NCI-H1436 treated with DMSO at 0.1 percent for 48 hours (cell line): ENCODE data around the gene LRP1B.

ENCODE experiments used
- DNase-seq: peaks from one replicate; lab custom pipeline; 2025; lab: John Stamatoyannopoulos, UW

LRP1B gene

DNA sequence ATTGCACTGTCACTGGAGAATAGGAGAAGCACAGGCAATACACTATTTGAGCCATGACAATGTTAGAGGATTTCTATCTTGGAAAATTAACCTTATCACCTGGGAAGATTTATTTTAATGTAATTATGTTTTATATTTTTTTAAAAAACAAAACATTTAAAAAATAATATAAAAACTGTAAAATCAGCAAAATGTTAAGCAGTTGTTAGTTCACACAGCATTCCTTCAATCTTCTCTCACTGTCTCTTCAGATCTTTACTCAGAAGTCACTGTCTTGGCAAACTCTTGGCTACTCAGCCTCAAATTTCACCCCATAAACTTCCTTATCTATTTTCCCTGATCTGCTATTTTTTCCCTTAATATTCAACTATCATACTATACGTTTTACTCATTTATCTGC, 1322.6 kb downstream of the LRP1B start:
- DNase-seq, result no peak

DNA sequence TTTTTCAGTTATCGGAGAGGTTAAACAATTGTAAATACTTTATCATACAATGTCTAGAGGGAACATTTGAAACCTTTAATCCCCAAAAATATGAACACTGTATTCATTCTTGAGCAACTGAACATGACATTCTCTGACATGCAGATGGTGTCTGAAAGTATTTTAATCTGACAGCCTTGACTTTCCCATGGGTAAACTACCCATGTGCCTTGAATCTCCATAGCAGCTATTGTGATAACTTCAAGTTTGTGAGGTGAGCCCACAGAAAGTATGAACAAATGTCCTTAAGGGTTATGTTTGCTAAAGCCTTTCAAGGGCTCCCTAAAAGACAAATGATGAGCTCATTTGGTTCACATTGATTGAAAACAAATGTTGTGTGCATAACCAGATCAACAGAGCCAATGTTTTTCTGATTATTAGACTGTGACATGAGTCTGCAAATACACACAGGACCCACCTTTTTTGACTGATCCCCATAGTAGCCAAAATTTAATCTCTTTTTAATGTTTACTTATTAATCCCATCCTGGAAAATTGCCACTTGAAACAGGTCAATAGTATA, 1326.0 kb downstream of the LRP1B start:
- no peak for DNase-seq

DNA sequence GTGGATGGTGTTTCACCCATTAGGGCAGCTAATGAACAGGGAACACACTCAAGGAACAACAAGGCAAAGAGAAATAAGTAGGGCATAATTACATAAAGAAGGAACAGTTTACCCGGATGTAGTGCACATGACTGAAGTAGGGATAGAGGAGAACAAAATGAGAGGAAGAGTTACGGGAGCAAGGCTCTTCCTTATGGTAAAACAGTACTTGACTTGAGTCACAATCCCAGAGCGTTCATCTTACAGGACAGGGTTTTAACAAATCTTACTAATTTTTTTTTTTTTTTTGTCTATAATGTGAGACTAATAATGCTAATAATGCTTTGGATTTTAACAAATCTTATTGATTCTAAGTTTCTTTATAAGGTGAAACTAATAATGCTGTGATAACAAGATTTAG, 1329.5 kb downstream of the LRP1B start:
- no peak for DNase-seq

DNA sequence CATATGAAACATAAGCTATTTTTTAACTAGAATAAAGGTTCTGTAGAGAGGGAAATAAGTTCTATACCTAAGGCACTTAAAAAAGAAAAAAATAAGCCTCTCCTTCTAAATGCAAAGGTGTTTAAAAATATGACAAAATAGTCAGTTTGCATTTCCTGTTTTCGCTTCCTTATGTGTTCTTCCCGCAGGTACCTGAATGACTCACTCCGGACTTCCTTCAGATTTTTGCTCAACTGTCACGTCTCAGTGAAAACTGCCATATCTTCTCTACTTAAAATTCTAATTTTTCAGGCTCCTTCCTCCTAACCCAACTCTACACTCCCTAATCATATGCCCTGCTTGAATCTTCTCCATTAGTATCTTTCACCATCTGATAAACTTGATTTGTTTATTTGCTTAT, 1333.1 kb downstream of the LRP1B start:
- DNase-seq, result no peak

DNA sequence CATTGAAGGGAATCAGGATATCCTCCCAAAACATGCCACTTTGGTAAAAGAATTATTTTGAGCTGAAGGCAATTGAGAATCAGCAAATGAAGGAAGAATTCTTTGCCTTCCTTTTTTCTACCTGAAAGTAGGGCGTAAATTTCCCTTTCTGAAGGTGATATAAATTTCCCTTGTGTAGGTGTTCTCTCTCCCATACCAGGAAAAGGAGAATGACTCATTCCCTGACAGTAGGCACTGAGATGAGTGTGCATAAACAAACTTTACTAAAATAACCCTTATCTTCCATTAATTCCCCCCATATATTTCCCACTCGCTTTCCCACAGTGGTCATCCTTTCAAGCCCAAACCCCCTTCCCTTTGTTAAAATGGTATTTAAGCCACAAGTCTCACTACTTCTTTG, 1339.0 kb downstream of the LRP1B start:
- DNase-seq, result no peak

DNA sequence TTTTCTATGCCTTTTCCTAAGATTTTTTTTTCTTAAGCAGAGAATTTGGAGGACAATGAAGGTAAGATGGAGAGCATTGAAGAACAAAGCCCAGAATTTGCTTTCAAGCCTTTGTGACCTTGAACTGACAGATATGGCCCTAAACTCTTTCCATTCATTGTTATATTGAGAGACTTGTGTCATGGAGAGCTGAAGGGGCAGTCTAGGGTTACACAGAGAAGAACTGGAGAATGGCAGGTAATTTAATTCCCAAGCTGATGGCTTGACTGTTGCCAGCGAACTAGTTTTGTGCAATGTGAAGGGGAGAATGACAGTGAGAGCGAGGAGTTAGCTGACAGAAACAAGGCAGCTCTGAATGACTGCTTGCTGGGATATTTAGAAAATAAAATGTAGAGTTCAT, 1344.2 kb downstream of the LRP1B start:
- peak; percentile 56 for DNase-seq

DNA sequence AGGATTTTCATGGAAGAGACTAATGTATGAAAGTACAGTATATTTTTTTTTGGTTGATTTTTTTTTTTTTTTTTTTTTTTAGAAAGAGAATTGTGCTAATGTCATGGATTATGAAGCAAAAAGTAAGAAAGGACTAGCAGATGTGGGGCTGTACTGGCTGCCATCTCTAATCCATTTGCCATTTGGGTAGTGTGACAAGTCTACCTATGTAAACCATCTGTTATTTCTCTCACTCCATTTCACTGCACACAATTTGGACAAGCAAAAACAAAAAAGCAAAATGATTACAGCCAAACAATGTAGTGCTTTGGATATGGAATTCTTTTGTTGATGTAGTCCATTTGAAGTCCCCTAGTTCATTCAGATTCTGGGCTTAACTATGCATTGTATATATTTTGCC, 1355.4 kb downstream of the LRP1B start:
- no peak for DNase-seq

DNA sequence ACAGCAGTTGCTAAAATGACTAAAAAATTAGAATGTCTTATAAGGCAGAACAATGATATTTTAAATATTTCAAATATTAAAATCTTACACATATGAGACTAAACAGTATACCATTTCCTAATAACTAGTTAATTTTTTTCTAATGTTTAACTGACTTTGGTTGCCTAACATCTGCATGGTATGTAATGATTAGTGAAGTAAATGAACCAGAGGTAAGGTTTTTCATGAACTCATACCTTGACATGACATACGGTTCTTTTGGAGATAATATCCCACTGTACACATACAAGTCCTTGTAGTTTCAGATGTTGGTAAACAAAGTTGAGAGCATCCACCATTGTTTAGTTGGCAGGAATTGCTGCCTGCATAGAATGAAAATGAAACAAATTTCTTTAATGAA, 1360.2 kb downstream of the LRP1B start:
- no peak for DNase-seq

DNA sequence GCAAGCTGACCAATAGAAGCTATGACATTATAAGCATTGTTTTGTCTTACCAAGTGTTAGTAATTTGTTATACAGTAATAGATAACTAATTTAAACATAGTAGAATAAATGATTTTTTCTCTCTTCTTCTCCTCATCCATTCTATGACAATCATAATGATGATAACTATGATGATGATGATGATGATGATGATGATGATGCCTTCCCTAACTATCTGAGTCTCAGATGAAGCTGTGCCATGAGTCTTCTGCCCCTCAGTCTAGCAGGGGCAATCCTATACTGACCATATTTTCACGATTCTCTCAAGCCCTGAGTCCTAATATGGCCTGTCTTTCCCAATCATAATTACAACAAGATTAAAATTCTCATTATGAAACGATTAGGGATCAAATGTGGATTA, 1369.0 kb downstream of the LRP1B start:
- DNase-seq, result no peak

DNA sequence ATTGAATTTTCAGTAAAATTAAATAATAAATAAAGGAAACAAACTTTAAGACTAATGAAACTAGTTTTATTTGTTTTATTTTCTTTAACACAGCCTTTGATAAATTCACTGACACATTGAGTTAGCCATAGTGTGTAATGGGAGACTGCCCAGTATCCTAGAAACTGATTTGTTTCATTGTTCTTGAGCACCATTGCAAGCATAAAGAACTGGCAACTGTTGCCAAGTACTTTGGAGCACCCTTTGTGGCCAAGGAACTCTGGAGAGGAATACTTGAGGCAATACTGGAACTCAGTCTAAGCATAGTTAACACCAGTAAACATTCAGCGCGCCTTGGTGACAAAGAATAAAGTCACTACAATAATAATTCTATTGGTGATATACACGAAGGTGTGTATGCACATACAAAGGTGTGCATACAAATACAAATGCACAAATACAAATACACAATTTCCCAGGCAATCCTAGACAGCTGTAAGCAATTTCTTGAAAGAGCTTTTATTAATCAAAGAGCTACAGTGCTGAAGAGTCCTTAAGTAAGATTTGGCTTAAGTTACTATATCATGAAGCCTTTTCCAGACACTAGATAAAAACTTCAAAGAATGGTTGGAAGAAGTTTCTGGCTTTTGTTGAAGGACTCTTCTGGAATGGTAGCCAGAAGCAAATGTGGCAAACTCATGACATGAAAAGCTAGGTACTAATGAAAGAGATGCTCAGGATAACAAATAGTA, 1371.2 kb downstream of the LRP1B start:
- DNase-seq, result no peak

DNA sequence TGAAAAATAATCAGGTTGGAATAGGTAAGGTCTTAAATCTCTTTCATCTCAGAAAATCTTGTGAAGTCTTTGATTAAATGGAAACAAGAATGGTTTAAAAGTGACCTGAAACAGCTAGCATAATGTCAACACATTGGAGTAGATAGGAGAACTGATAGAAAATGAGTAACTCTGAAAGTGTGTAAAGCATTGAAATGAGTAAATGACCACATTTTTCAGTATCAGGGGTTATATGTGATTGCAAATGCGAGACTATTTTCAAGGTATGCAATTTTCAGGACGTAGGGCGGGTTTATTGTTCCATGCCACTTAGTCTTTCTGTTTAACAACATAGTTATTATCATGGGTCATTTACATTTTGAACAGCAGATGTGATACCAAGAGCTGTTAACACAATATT, 1383.2 kb downstream of the LRP1B start:
- DNase-seq, result no peak

DNA sequence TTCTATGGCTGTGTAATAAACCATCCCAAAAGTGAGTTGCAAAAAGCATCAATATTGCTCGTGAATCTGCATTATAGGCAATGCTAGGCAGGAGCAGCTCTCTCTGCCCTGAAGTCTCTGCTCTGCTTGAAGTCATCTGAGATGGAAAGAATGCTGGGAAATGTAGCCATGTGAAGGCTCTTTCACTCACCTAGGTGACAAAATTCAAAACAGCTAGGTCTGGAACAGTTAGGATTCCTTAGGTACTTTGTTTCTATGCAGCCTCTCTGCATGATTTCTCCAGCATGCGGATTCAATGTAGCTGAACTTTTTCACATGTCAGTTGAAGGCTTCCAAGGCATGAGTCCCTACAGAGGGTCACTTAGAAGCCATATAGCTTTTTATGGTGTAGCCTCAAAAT, 1383.7 kb downstream of the LRP1B start:
- no peak for DNase-seq

DNA sequence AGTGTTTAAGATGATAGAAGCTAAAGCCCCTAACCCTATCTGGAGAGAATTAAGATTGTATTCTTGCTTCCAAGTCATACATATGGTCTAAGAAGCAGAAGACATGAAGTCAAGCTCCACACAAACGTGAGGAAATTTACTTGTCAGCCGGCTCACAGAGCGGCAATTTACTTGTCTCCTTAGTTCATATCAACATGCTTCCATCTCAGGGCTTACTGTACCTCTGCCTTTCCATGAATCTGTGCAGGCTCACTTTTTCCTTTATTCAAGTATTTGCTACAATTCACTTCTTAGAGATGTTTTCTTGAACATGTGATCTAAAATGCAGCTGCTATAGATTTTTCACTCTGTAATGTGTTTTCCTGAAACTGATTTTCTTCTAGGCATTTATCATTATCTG, 1386.4 kb downstream of the LRP1B start:
- DNase-seq, result no peak

DNA sequence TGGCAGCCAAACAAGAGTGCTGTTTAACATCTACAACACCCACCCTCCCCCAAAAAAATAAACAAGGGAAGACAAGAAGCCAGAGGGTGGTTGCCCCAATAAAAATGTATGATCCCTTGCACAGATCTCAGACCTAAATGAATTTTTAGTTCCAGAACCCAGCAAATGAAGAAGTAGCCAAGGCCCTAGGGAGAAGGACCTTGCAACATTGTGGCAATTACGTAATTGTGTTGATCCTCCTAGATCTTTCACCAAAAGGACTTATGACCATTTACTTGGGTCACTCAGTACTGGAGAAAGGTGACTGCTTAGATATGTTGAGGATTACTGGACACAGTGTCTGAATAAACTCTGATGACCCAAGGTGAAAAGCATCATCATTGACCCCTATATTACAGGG, 1393.8 kb downstream of the LRP1B start:
- no peak for DNase-seq

DNA sequence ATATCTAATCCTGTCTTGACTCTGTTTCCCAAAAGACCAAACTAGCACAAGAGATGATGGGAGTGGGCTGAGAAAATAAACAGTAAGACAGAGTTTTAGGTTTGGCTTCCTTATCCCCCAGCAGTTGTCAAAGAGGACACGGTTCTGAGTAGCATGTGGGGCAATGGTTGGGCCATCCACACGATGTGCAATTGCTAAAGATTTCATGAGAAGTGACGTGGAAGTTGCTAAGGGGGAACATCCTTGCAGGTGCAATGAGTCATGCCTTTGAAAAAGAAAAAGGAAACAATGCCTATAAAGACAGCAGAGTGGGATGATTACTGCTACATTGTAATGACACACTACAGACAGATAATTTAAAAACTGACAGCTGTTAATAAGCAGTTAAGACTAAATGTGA, 1395.8 kb downstream of the LRP1B start:
- DNase-seq, result peak; percentile 43

DNA sequence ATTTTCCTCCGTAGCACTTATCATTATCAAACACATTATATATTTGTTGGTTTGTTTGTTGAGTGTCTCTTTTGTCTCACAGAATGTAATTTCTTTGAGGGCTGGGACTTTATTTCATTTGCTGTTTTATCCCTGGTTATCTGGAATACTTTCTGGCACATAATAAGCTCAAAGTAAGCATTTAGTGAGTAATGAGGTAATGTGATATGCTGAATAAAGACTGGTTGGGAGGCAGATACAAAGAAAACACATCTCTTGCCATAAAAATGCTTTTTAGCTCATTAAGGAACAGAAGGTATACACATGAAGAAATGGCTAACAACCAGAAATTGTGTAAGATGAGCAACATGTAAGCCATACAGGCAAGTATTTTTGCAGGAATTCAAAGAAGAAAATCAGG, 1411.8 kb downstream of the LRP1B start:
- peak; percentile 91 for DNase-seq

DNA sequence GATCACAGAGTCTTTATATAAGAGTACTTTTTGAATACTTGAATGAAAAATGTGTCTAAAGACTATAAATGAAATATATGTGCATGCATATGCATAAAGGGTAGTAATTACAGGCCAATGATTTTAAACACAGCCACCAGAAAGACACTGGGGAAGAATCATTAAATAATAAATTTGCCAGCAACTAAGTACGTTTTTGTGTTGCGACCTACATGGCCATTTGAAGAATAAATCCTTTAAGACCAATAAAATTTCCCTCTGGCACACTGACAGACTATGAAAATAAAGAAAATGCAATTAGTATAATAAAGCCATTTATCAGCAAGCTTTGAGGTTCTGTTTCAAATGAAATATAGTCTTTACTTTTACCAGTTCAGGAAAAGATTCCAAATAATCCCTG, 1413.3 kb downstream of the LRP1B start:
- no peak for DNase-seq

DNA sequence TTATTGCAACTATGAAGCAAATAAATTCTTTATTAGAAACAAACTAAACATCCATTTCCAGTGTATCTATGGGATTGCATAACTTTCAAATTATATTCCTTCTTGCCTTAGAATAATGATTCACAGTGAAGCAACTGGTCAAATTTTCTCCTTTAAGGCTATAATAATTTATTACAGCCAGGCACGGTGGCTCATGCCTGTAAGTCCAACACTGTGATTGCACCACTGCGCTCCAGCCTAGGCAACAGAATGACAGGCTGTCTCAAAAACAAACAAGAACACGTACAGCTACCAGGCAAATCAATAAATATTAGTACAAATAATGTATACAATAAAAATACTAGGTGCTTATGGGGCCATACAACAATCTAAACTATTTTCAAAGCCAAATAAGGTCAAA, 1416.2 kb downstream of the LRP1B start:
- DNase-seq, result no peak

DNA sequence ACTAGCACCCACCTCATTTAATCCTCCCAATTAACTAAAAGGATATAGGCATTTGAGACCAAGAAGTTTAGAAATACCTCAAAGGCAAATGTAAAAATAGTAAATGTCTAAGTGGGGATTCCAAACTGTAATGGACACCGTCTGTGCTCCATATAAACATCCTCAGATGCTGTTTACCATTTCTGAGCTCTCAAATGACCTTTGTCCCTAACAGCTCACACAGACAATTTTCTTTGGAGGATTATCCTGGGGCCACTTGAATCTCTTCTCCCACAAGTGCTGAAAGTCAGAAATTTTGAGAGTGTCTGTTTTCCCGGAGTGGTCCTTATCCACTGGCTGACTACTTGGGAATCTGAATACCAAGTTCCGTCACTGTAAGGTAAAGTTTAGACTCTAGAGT, 1418.9 kb downstream of the LRP1B start:
- DNase-seq, result no peak

DNA sequence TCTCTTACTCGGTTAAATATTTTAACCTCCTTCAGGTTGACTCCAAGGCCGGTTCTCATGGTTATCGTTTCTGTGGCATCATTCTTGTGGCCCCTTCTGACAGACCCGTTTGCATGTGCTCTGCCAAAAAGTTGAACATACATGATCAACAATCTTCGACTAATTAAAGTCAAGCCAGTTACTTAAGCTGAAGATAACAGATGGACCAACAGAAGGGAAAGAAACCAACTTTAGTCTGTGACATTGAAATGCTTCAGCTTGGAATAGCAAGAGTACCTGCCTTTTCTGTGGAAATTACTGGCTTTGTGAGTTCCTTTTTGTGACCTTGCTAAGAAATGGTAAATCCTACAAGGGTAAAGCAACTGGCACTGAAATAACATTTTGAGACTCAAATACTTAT, 1429.1 kb downstream of the LRP1B start:
- no peak for DNase-seq

DNA sequence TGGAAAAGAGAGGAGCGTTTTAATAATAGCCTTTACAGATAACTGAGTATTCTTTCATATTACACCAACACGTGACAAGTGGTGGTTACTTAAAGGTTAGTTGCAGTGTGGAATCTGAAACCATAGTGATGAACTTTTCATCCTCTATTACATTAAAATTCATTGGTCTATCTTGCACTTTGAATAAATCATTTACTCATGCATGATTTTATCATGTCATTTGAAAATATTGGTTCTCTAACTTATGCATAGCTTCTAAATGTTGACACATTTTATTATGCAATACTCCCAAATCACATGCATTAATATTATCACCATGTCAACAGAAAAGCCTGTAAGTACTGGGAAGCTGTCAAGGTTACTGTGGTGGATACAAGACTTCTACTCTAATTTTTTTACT, 1432.2 kb downstream of the LRP1B start:
- no peak for DNase-seq

DNA sequence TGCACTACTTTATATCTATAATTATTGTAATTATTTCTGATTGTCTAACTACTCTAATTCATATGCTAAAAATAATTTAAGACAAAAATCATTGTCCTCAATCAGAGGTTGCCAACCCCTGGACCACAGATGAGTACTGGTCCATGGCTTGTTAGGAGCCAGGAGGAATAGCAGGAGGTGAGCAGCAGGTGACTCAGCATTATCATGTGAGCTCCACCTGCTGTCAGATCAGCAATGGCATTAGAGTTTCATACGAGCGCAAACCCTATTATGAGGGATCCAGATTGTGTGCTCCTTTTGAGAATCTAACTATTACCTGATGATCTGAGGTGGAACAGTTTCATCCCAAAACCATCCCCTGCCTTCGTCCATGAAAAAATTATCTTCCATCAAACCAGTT, 1434.4 kb downstream of the LRP1B start:
- DNase-seq, result no peak

DNA sequence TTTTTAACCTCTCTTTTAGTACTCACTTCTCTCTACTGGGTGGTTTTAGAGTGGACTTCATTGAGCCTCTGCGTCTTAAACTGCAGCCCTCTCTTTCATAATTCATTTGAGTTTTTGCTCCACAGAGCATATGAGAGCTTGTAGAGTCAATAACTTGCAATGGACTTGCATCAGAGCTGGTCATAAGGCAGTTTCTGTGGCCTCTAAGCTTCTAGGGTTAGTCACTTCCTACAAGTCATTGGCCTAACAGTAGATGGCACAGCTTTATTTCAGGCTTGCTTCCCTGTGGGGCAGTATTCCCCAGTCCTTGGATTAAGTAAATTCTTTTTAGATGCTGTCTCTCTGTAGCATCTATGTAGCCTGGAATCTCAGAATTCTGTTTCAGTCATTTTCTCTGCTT, 1435.7 kb downstream of the LRP1B start:
- no peak for DNase-seq

DNA sequence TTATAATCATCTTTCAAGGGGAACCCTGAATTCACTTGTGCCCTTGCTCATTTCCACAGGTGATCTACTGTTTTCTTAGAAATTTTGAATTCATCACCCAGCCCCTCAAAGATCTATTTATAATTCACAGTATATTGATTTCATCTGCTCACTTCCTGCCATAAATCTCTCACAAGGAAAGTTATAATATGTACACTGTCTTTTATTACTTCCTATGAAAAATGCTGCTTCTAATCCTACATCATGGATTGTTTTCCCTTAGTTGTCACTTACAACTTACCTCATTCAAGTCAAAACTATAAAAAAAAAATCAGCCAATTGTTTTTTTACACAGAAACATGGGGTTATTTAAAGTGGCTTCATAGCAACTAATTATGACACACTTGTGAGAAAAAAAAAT, 1443.0 kb downstream of the LRP1B start:
- DNase-seq, result no peak
